Pancreas (tissue), 10 donors: ENCODE measurements around the gene ZCWPW1. TPM values are rescaled to one million over a fixed set of nuclear protein-coding genes. Genes with fewer than 3 reads are reported as not detected.
"Not testable (repeated sequence)": the region's sequence is repeated elsewhere in the genome, so short reads cannot be mapped to it uniquely, and the experiment has no call there.

Experiments
- ATAC-seq, 4 donors: fragments of 200-7000 bp; cut with Tn5 transposase; one replicate each; pipeline versions ENCODE4 v1.8.0 to v1.9.1; 2020; ENCODE audit warnings: mild to moderate bottlenecking in 4 of 4, moderate library complexity in 4 of 4
- DNase-seq, 6 donors: peaks; one replicate each; pipeline ENCODE4 v3.0.0-alpha.2; 2020
- FAIRE-seq: peaks from 2 replicates; lab custom pipeline; 2012; peaks lifted over from hg19 to GRCh38; lab: Jason Lieb, UNC
- H3K27ac ChIP-seq, 4 donors: fragments of 200-600 bp; sonication (generic); 1 replicate in 3 of 4; 2 replicates in 1 of 4; pipeline versions ENCODE4 v1.5.0 to v1.8.0; 2020
- H3K27me3 ChIP-seq, 4 donors: fragments of 200-600 bp; one replicate each; pipeline ENCODE4 v1.8.0; 2021
- H3K36me3 ChIP-seq, 3 donors: fragments of 200-600 bp; sonication (generic) in 1 of 3; one replicate each; pipeline versions ENCODE4 v1.5.0 to v1.8.0; 2020 to 2021
- H3K4me1 ChIP-seq, 3 donors: fragments of 200-600 bp; one replicate each; pipeline ENCODE4 v1.8.0; 2021
- H3K4me3 ChIP-seq, 4 donors: fragments of 200-600 bp; sonication (generic) in 2 of 4; one replicate each; pipeline versions ENCODE4 v1.5.0 to v1.8.0; 2020 to 2021
- H3K9me3 ChIP-seq, 4 donors: fragments of 200-600 bp; one replicate each; pipeline ENCODE4 v1.8.0; 2021
- WGBS, 2 donors: extraction: QIAGEN DNeasy Blood & Tissue Kit; methylation state at CpG; one replicate each; pipeline ENCODE4 v1.1.7; 2013; 5-methylcytosine and 5-hydroxymethylcytosine counted together
- intact Hi-C, 3 donors: fragments of 100-400 bp; cut with DNase I; formaldehyde crosslinking; loops; one replicate each; pipeline versions ENCODE4 v1.11.1 to v1.14.2; 2022
- polyA plus RNA-seq, 2 donors: library from polyadenylated mRNA; stranded (reverse); fragments of 200-250 nt; gene quantifications; one replicate each; pipeline ENCODE4 v1.2.3, GENCODE V29; 2013
- total RNA-seq, 6 donors: library from RNA; stranded (reverse); fragmentation: NEBNext Ultra II Directional in 4 of 6; extraction: Animal tissue kit (Norgen Biotek cat#: 25700) in 4 of 6; gene quantifications; one replicate each; pipeline versions ENCODE4 v1.2.1 to v1.2.4, GENCODE V29; 2021 to 2023
- TF ChIP-seq, protein P1 (sequence below), 4 donors: fragments of 200-600 bp; sonication (generic) in 3 of 4; IDR thresholded peaks; one replicate each; pipeline versions ENCODE4 v1.5.0 to v1.8.0; 2021; ENCODE audit warnings: antibody characterized with exemption in 4 of 4
- donor health status: healthy with polysubstance abuse.
- donor health status: DM: no; HTN: no; CAD: no; lungs with moderate emphysema.
- donor health status: DM: no; HTN: no; CAD: no.
- donor health status: control.
- donor health status: control.
- donor health status: Bipolar disorder and iron deficiency.
- donor health status: DM: yes; HTN: yes; CAD: no.
- donor health status: DM: no; HTN: no; CAD: no.
- donor health status: DM: no; HTN: no; CAD: no.
- donor health status: DM: yes; HTN: yes; CAD: no.

ZCWPW1 gene
- total and polyA plus RNA-seq, 8 donors: 1.6 to 18.9 (median 2.3) TPM

- Histone ChIP-seq H3K27me3 (no peaks in the 10 kb centered on the region), H3K27ac (no peak overlapping the region), H3K4me3 (no peak overlapping the region), H3K36me3 (no peaks in the 10 kb centered on the region), H3K9me3 (no peaks in the 10 kb centered on the region), H3K4me1 (no peaks in the 10 kb centered on the region)
- intact Hi-C loops: no loop called here
- DNase-seq (no peak), ATAC-seq (no peak), FAIRE-seq (peak; percentile 20)
- TF ChIP-seq, protein P1, sequence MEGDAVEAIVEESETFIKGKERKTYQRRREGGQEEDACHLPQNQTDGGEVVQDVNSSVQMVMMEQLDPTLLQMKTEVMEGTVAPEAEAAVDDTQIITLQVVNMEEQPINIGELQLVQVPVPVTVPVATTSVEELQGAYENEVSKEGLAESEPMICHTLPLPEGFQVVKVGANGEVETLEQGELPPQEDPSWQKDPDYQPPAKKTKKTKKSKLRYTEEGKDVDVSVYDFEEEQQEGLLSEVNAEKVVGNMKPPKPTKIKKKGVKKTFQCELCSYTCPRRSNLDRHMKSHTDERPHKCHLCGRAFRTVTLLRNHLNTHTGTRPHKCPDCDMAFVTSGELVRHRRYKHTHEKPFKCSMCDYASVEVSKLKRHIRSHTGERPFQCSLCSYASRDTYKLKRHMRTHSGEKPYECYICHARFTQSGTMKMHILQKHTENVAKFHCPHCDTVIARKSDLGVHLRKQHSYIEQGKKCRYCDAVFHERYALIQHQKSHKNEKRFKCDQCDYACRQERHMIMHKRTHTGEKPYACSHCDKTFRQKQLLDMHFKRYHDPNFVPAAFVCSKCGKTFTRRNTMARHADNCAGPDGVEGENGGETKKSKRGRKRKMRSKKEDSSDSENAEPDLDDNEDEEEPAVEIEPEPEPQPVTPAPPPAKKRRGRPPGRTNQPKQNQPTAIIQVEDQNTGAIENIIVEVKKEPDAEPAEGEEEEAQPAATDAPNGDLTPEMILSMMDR (IDR thresholded peaks at IDR 0.05): no peak
- WGBS, 2 donors: 80 to 81% methylated on average over 2 of the region's 2 CpGs
Observed at GRCh38 chr7:100387695-100388094, 40.8 kb downstream of the ZCWPW1 start.

GRCh38 chr7:100386940-100387339, 41.6 kb downstream of the ZCWPW1 start:
- Histone ChIP-seq H3K4me1 (no peaks in the 10 kb centered on the region), H3K27me3 (no peaks in the 10 kb centered on the region), H3K9me3 (no peaks in the 10 kb centered on the region), H3K36me3 (no peaks in the 10 kb centered on the region), H3K4me3 (no peak overlapping the region), H3K27ac (no peak overlapping the region)
- FAIRE-seq (no peak), ATAC-seq (no peak), DNase-seq (no peak)
- TF ChIP-seq, protein P1 (IDR thresholded peaks at IDR 0.05): no peak
- WGBS, 2 donors: 28 to 35% methylated on average over 5 of the region's 5 CpGs
- intact Hi-C loops: no loop called here

- intact Hi-C loops: no loop called here
- Histone ChIP-seq H3K9me3 (no peaks in the 10 kb centered on the region), H3K4me1 (no peaks in the 10 kb centered on the region), H3K36me3 (no peaks in the 10 kb centered on the region), H3K4me3 (no peak overlapping the region), H3K27me3 (no peaks in the 10 kb centered on the region), H3K27ac (no peak overlapping the region)
- no peak for FAIRE-seq
- peak in 1 of 4 donors; percentile 47 for ATAC-seq
- TF ChIP-seq, protein P1 (IDR thresholded peaks at IDR 0.05): no peak
- WGBS, 2 donors: 75 to 81% methylated on average over 6 of the region's 6 CpGs
- DNase-seq: no peak
Observed at GRCh38 chr7:100384628-100385294, 43.7 kb downstream of the ZCWPW1 start.

- peak in 2 of 4 donors; percentile 44 to 47 for ATAC-seq
- H3K27me3 ChIP-seq, H3K4me1 ChIP-seq, FAIRE-seq, DNase-seq, H3K9me3 ChIP-seq, intact Hi-C loops, H3K27ac ChIP-seq, H3K36me3 ChIP-seq: not testable (repeated sequence)
- peak overlapping the region in 1 of 4 donors; percentile 30 for H3K4me3 ChIP-seq
- WGBS, 2 donors: 82 to 84% methylated on average over 8 of the region's 8 CpGs
Observed at GRCh38 chr7:100382234-100382853, 46.2 kb downstream of the ZCWPW1 start.

DNA sequence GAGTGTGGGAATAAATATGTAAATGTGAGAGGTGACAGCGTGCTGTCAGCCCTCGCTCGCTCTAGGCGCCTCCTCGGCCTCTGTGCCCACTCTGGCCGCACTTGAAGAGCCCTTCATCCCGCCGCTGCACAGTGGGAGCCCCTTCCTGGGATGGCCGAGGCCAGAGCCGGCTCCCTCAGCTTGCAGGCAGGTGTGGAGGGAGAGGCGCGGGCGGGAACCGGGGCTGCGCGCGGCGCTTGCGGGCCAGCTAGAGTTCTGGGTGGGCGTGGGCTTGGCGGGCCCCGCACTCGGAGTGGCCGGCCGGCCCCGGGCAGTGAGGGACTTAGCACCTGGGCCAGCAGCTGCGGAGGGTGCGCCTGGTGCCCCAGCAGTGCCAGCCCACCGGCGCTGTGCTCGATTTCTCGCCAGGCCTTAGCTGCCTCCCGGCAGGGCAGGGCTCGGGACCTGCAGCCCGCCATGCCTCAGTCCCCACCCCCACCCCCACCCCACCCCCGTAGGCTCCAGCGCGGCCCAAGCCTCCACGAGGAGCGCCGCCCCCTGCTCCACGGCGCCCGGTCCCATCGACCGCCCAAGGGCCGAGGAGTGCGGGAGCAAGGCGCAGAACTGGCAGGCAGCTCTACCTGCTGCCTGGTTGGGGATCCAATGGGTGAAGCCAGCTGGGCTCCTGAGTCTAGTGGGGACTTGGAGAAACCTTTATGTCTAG, 46.8 kb downstream of the ZCWPW1 start:
- WGBS, 2 donors: 68 to 82% methylated on average over 38 to 49 of the region's 49 CpGs

More for the DNA sequence above, 46.8 kb downstream of the ZCWPW1 start:
- FAIRE-seq, H3K36me3 ChIP-seq, H3K27ac ChIP-seq, DNase-seq, H3K4me1 ChIP-seq, intact Hi-C loops, H3K27me3 ChIP-seq, H3K9me3 ChIP-seq: not testable (repeated sequence)
- peak; percentile 22 to 57 (median 41) for ATAC-seq
- peak overlapping the region in 1 of 4 donors; percentile 30 for H3K4me3 ChIP-seq
